IMR-90 (cell line): Measurements from ENCODE around the gene CSRNP3. TPM values are rescaled to one million over a fixed set of nuclear protein-coding genes. Genes with fewer than 3 reads are reported as not detected.

Experiments used
- ATAC-seq: fragments of 200-7000 bp; cut with Tn5 transposase; 2 replicates; pipeline ENCODE4 v1.9.1; 2020; ENCODE audit warnings: low read depth, mild to moderate bottlenecking, moderate library complexity
- BruUV-seq: library from RNA; stranded (reverse); fragments of 400-500 nt; replicated peaks from 2 replicates; lab custom pipeline; 2021; lab: Mats Ljungman, UMichigan
- CTCF ChIA-PET: fragments of 300-600 bp; formaldehyde crosslinking; extraction: SDS; loops from one replicate; lab custom pipeline; 2021; ENCODE audit warnings: antibody characterized with exemption; lab: Yijun Ruan, JAX
- POLR2A ChIA-PET: fragments of 300-600 bp; sonication (Branson Sonifier 250); formaldehyde crosslinking; loops from one replicate; lab custom pipeline; 2022; ENCODE audit warnings: antibody characterized with exemption; ENCODE audit not compliant: unreplicated experiment; lab: Charles Lee
- DNase-seq: peaks from one replicate; pipeline ENCODE4 v3.0.0; 2013
- H2AFZ ChIP-seq: replicated peaks from 2 replicates; pipeline ENCODE3; 2013; ENCODE audit warnings: low read length, mild to moderate bottlenecking; ENCODE audit not compliant: poor library complexity
- H2AK5ac ChIP-seq: 2 replicates; pipeline ENCODE4 v1.6.1; 2013; ENCODE audit warnings: low read depth, low read length, inconsistent platforms
- H2AK9ac ChIP-seq: replicated peaks from 2 replicates; pipeline ENCODE3; 2013; ENCODE audit warnings: mild to moderate bottlenecking, low read depth, low read length, moderate library complexity; ENCODE audit not compliant: poor library complexity
- H2BK120ac ChIP-seq: 2 replicates; pipeline ENCODE4 v1.6.1; 2013; ENCODE audit warnings: low read depth, low read length, inconsistent platforms
- H2BK15ac ChIP-seq: 3 replicates; pipeline ENCODE4 v1.6.1; 2013; ENCODE audit warnings: low read depth, low read length, inconsistent platforms
- H2BK20ac ChIP-seq: 2 replicates; pipeline ENCODE4 v1.6.1; 2013; ENCODE audit warnings: low read depth, mild to moderate bottlenecking, inconsistent platforms, low read length, moderate library complexity
- H2BK5ac ChIP-seq: 2 replicates; pipeline ENCODE4 v1.6.1; 2013; ENCODE audit warnings: mild to moderate bottlenecking, low read depth, low read length, inconsistent platforms; ENCODE audit not compliant: poor library complexity, severe bottlenecking
- H3K14ac ChIP-seq: replicated peaks from 2 replicates; pipeline ENCODE4 v1.6.1; 2013; ENCODE audit warnings: low read depth, low read length, inconsistent platforms
- H3K18ac ChIP-seq: 2 replicates; pipeline ENCODE4 v1.6.1; 2013; ENCODE audit warnings: low read depth, low read length, control low read depth
- H3K23ac ChIP-seq: 2 replicates; pipeline ENCODE4 v1.6.1; 2013; ENCODE audit warnings: low read depth, low read length, inconsistent platforms
- H3K27ac ChIP-seq: 2 replicates; pipeline ENCODE4 v1.5.1; 2013; ENCODE audit warnings: mild to moderate bottlenecking, control low read depth, low read length; ENCODE audit not compliant: insufficient read depth
- H3K27me3 ChIP-seq: 2 replicates; pipeline ENCODE4 v1.6.1; 2013; ENCODE audit warnings: low read length; ENCODE audit not compliant: control insufficient read depth, insufficient read depth
- H3K36me3 ChIP-seq: 2 replicates; pipeline ENCODE4 v1.6.1; 2013; ENCODE audit warnings: low read length, mixed read lengths; ENCODE audit not compliant: control insufficient read depth, insufficient read depth
- H3K4ac ChIP-seq: 2 replicates; pipeline ENCODE4 v1.6.1; 2013; ENCODE audit warnings: low read depth, low read length, inconsistent platforms
- H3K4me1 ChIP-seq: 2 replicates; pipeline ENCODE4 v1.6.1; 2013; ENCODE audit warnings: low read length, mixed read lengths; ENCODE audit not compliant: control insufficient read depth, insufficient read depth
- H3K4me2 ChIP-seq: 2 replicates; pipeline ENCODE4 v1.6.1; 2013; ENCODE audit warnings: low read depth, mild to moderate bottlenecking, control low read depth, low read length, moderate library complexity
- H3K4me3 ChIP-seq: 2 replicates; pipeline ENCODE4 v1.5.1; 2013; ENCODE audit warnings: low read depth, mild to moderate bottlenecking, control low read depth, low read length, moderate library complexity; ENCODE audit not compliant: insufficient read depth
- H3K56ac ChIP-seq: 2 replicates; pipeline ENCODE4 v1.6.1; 2013; ENCODE audit warnings: low read length, inconsistent platforms; ENCODE audit not compliant: insufficient read depth; ENCODE audit errors: extremely low read depth
- H3K79me1 ChIP-seq, 2 experiments: 2 replicates each; pipeline ENCODE4 v1.6.1; 2013; ENCODE audit warnings: low read length in 2 of 2, inconsistent platforms in 1 of 2, low read depth in 1 of 2
- H3K9ac ChIP-seq: 2 replicates; pipeline ENCODE4 v1.6.1; 2013; ENCODE audit warnings: low read depth, low read length, control low read depth
- H3K9me1 ChIP-seq: 2 replicates; pipeline ENCODE4 v1.6.1; 2013; ENCODE audit warnings: low read length, inconsistent platforms; ENCODE audit not compliant: insufficient read depth
- H3K9me3 ChIP-seq: 2 replicates; pipeline ENCODE4 v1.6.1; 2013; ENCODE audit warnings: low read length; ENCODE audit not compliant: control insufficient read depth, insufficient read depth
- H4K20me1 ChIP-seq: 2 replicates; pipeline ENCODE4 v1.6.1; 2013; ENCODE audit warnings: low read length, inconsistent platforms; ENCODE audit not compliant: insufficient read depth
- H4K5ac ChIP-seq: 2 replicates; pipeline ENCODE4 v1.6.1; 2013; ENCODE audit warnings: mild to moderate bottlenecking, low read depth, low read length, control low read depth
- H4K8ac ChIP-seq, 2 experiments: 2 replicates each; pipeline ENCODE4 v1.6.1; 2013; ENCODE audit warnings: low read depth in 2 of 2, low read length in 2 of 2, control low read depth in 1 of 2, inconsistent platforms in 1 of 2
- H4K91ac ChIP-seq: 2 replicates; pipeline ENCODE4 v1.6.1; 2013; ENCODE audit warnings: low read depth, low read length, inconsistent platforms; ENCODE audit not compliant: insufficient read depth
- BHLHE40 ChIP-seq: fragments of 150-350 bp; IDR thresholded peaks from 2 replicates; pipeline ENCODE4 v1.6.1; 2016; ENCODE audit warnings: mild to moderate bottlenecking, low read depth, low read length
- CEBPB ChIP-seq: IDR thresholded peaks from 2 replicates; pipeline ENCODE4 v1.6.1; 2012; ENCODE audit warnings: low read depth, low read length, improper control_type of control experiment
- CHD1 ChIP-seq: IDR thresholded peaks from 2 replicates; pipeline ENCODE4 v1.6.1; 2012; ENCODE audit warnings: low read depth, low read length, improper control_type of control experiment
- FOS ChIP-seq: fragments of 150-350 bp; IDR thresholded peaks from 2 replicates; pipeline ENCODE4 v1.6.1; 2016; ENCODE audit warnings: low read depth, low read length
- MAFK ChIP-seq: IDR thresholded peaks from 2 replicates; pipeline ENCODE4 v1.6.1; 2012; ENCODE audit warnings: low read depth, low read length, improper control_type of control experiment
- NFE2L2 ChIP-seq: fragments of 150-350 bp; IDR thresholded peaks from 2 replicates; pipeline ENCODE4 v1.6.1; 2016; ENCODE audit warnings: low read depth, mild to moderate bottlenecking, low read length
- POLR2A ChIP-seq: IDR thresholded peaks from 2 replicates; pipeline ENCODE4 v1.6.1; 2012; ENCODE audit warnings: mild to moderate bottlenecking, low read depth, low read length
- RAD21 ChIP-seq: IDR thresholded peaks from 2 replicates; pipeline ENCODE4 v1.6.1; 2012; ENCODE audit warnings: low read length, improper control_type of control experiment
- WGBS, 2 experiments: methylation state at CpG; one replicate each; pipeline versions ENCODE4 v1.1.5 to v1.1.7; 2013; ENCODE audit warnings: missing lambda C conversion rate in 2 of 2; ENCODE audit not compliant: insufficient read length in 1 of 2; ENCODE audit errors: extremely low coverage in 2 of 2; 5-methylcytosine and 5-hydroxymethylcytosine counted together
- dilution Hi-C: fragments of 300-500 bp; cut with HindIII; formaldehyde crosslinking; loops from one replicate; pipeline ENCODE4 v1.14.3; 2018; ENCODE audit warnings: low sequenced_read_pairs; ENCODE audit not compliant: unreplicated experiment
- in situ Hi-C: fragments of 300-500 bp; cut with MboI; formaldehyde crosslinking; loops from 3 replicates; pipeline ENCODE4 v1.14.3; 2019; ENCODE audit warnings: low sequenced_read_pairs, inconsistent platforms, mixed read lengths
- intact Hi-C: fragments of 100-400 bp; cut with micrococcal nuclease; formaldehyde crosslinking; loops from 2 replicates; pipeline ENCODE4 v1.10.0; 2022
- polyA plus RNA-seq, 3 experiments: library from polyadenylated mRNA; depleted of rRNA; stranded (reverse); fragments of >200 nt; gene quantifications; 2 replicates each; pipeline ENCODE4 v1.2.3, GENCODE V29; 2012; ENCODE audit warnings: low replicate concordance in 1 of 3
- total RNA-seq: library from RNA; depleted of rRNA; stranded (reverse); fragments of >200 nt; gene quantifications from 2 replicates; pipeline ENCODE4 v1.2.3, GENCODE V29; 2012
- TF ChIP-seq, protein P1 (sequence below): fragments of 150-350 bp; IDR thresholded peaks from 2 replicates; pipeline ENCODE4 v1.6.1; 2017; ENCODE audit warnings: mild to moderate bottlenecking, antibody characterized with exemption, low read length, low read depth
- TF ChIP-seq, protein P2 (sequence below): conservative IDR thresholded peaks from 2 replicates; pipeline ENCODE4 v1.5.1; 2012; ENCODE audit warnings: mild to moderate bottlenecking, low read depth, low read length, improper control_type of control experiment

The CSRNP3 gene
- total and polyA plus RNA-seq, 2 of the 4 experiments (the other 2 are of a cell fraction) = 0.21 to 0.72 TPM

DNA sequence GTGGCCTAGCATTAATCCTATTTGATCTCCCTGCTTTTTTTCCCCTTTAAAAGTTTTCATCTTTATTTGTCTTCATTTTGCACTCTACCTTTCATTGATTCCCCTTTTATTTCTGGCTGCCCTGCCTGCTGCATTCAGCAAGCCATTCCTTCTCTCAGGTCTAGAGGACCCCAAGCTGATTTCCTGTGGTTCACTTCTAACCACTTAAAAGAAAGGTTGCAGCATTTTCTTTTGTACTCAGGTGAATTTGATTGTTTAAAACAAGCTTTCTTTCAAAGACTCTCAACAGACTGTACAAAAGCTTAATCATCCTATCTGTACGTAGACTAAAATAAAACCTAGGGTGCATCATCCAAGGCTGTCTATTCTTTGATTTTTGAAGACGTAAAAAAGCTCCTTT, 160.3 kb downstream of the CSRNP3 start:
- H3K9ac ChIP-seq = no peak overlapping the region
- no peak for ATAC-seq
- no peak overlapping the region for H3K14ac ChIP-seq
- H2AK5ac ChIP-seq = no peak overlapping the region
- H3K4me2 ChIP-seq = no peak overlapping the region
- WGBS, 2 experiments = no CpG with 5 or more reads among the region's 2 CpGs
- no peak overlapping the region for H3K4ac ChIP-seq
- H4K91ac ChIP-seq = no peak overlapping the region
- DNase-seq = no peak
- H2BK20ac ChIP-seq = no peak overlapping the region
- in situ Hi-C loops (no loop called here), dilution Hi-C loops (no loop called here), intact Hi-C loops (no loop called here)
- H4K5ac ChIP-seq = no peak overlapping the region
- no peak overlapping the region for H3K23ac ChIP-seq
- H2BK5ac ChIP-seq = no peak overlapping the region
- no peak overlapping the region for H3K27ac ChIP-seq
- no peak overlapping the region for H3K18ac ChIP-seq
- H2BK120ac ChIP-seq = no peak overlapping the region
- TF ChIP-seq BHLHE40 (no peak), CHD1 (no peak), FOS (no peak), POLR2A (no peak), NFE2L2 (no peak), MAFK (no peak), CEBPB (no peak), RAD21 (no peak)
- TF ChIP-seq, protein P1, sequence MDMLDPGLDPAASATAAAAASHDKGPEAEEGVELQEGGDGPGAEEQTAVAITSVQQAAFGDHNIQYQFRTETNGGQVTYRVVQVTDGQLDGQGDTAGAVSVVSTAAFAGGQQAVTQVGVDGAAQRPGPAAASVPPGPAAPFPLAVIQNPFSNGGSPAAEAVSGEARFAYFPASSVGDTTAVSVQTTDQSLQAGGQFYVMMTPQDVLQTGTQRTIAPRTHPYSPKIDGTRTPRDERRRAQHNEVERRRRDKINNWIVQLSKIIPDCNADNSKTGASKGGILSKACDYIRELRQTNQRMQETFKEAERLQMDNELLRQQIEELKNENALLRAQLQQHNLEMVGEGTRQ = no peak
- TF ChIP-seq, protein P2, sequence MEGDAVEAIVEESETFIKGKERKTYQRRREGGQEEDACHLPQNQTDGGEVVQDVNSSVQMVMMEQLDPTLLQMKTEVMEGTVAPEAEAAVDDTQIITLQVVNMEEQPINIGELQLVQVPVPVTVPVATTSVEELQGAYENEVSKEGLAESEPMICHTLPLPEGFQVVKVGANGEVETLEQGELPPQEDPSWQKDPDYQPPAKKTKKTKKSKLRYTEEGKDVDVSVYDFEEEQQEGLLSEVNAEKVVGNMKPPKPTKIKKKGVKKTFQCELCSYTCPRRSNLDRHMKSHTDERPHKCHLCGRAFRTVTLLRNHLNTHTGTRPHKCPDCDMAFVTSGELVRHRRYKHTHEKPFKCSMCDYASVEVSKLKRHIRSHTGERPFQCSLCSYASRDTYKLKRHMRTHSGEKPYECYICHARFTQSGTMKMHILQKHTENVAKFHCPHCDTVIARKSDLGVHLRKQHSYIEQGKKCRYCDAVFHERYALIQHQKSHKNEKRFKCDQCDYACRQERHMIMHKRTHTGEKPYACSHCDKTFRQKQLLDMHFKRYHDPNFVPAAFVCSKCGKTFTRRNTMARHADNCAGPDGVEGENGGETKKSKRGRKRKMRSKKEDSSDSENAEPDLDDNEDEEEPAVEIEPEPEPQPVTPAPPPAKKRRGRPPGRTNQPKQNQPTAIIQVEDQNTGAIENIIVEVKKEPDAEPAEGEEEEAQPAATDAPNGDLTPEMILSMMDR = no peak
- ChIA-PET CTCF (no interaction called here), POLR2A (no interaction called here)
- no peaks in the 10 kb centered on the region for H3K9me3 ChIP-seq
- H3K4me3 ChIP-seq = no peak overlapping the region
- H3K56ac ChIP-seq = no peak overlapping the region
- no TSS peak for BruUV-seq
- no peaks in the 10 kb centered on the region for H4K20me1 ChIP-seq
- H3K9me1 ChIP-seq = no peaks in the 10 kb centered on the region
- no peak overlapping the region for H2BK15ac ChIP-seq
- H2AFZ ChIP-seq = no peak overlapping the region
- no peaks in the 10 kb centered on the region; the same call in 1 of the 2 replicates for H3K27me3 ChIP-seq
- H2AK9ac ChIP-seq = no peak overlapping the region
- no peak overlapping the region for H4K8ac ChIP-seq
- no peaks in the 10 kb centered on the region for H3K4me1 ChIP-seq
- H3K79me1 ChIP-seq = no peaks in the 10 kb centered on the region
- H3K36me3 ChIP-seq = no peaks in the 10 kb centered on the region
